CMK (cell line): ENCODE data around the gene ETS1.

Experiments used
- DNase-seq: peaks from one replicate; pipeline ENCODE4 v3.0.0-alpha.2; 2010; ENCODE audit warnings: low read depth

Gene ETS1

GRCh38 chr11:128535468-128536457 lies 51.6 kb downstream of the ETS1 start:
- DNase-seq, result no peak

GRCh38 chr11:128533472-128533871 lies 53.9 kb downstream of the ETS1 start:
- DNase-seq, result no peak

GRCh38 chr11:128532572-128533091 lies 54.7 kb downstream of the ETS1 start:
- DNase-seq, result no peak

GRCh38 chr11:128532016-128532571 lies 55.3 kb downstream of the ETS1 start:
- no peak for DNase-seq

GRCh38 chr11:128531588-128531987 lies 55.8 kb downstream of the ETS1 start:
- no peak for DNase-seq

- no peak for DNase-seq
Measured at GRCh38 chr11:128530118-128531074, 57.0 kb downstream of the ETS1 start.

- no peak for DNase-seq
Measured at GRCh38 chr11:128528294-128528693, 59.1 kb downstream of the ETS1 start.

GRCh38 chr11:128527046-128527445 lies 60.3 kb downstream of the ETS1 start:
- DNase-seq, result no peak

- no peak for DNase-seq
Measured at GRCh38 chr11:128525411-128526243, 61.7 kb downstream of the ETS1 start.

GRCh38 chr11:128524172-128524571 lies 63.2 kb downstream of the ETS1 start:
- DNase-seq, result no peak

GRCh38 chr11:128523641-128524040 lies 63.7 kb downstream of the ETS1 start:
- DNase-seq, result no peak

- no peak for DNase-seq
Measured at GRCh38 chr11:128522943-128523518, 64.3 kb downstream of the ETS1 start.

GRCh38 chr11:128522055-128522942 lies 65.1 kb downstream of the ETS1 start:
- DNase-seq, result peak; percentile 86

- no peak for DNase-seq
Measured at GRCh38 chr11:128521682-128522054, 65.7 kb downstream of the ETS1 start.

GRCh38 chr11:128520888-128521681 lies 66.3 kb downstream of the ETS1 start:
- DNase-seq, result no peak

GRCh38 chr11:128520206-128520887 lies 67.0 kb downstream of the ETS1 start:
- no peak for DNase-seq

- no peak for DNase-seq
Measured at GRCh38 chr11:128519338-128519737, 68.0 kb downstream of the ETS1 start.

- DNase-seq, result no peak
Measured at GRCh38 chr11:128518493-128519207, 68.7 kb downstream of the ETS1 start.
